HepG2 (cell line): Measurements from ENCODE around the gene PTPRN. TPM values are rescaled to one million over a fixed set of nuclear protein-coding genes. Genes with fewer than 3 reads are reported as not detected.

Experiments
- EP300 ChIP-seq, 3 experiments: sonication (generic) in 1 of 3; formaldehyde crosslinking in 1 of 3; IDR thresholded peaks; 2 replicates each; pipeline versions ENCODE4 v1.5.1 to v1.6.1; 2011 to 2020; ENCODE audit warnings: low read depth in 2 of 3, low read length in 2 of 3, borderline replicate concordance in 1 of 3, improper control_type of control experiment in 1 of 3, mild to moderate bottlenecking in 1 of 3, missing genetic modification reagents in 1 of 3, moderate library complexity in 1 of 3
- HCFC1 ChIP-seq: fragments of 150-350 bp; IDR thresholded peaks from 2 replicates; pipeline ENCODE4 v1.6.1; 2014; ENCODE audit warnings: low read depth, low read length
- HIC2 ChIP-seq: sonication (generic); formaldehyde crosslinking; IDR thresholded peaks from 2 replicates; pipeline ENCODE4 v1.9.0; 2022; ENCODE audit warnings: low read depth, missing genetic modification reagents
- HNRNPLL ChIP-seq: fragments of 200-400 bp; formaldehyde crosslinking; IDR thresholded peaks from 2 replicates; pipeline ENCODE4 v1.6.1; 2017; ENCODE audit warnings: mild to moderate bottlenecking, low read depth, low read length; ENCODE audit not compliant: poor library complexity, severe bottlenecking
- MEIS1 ChIP-seq: sonication (generic); formaldehyde crosslinking; IDR thresholded peaks from 2 replicates; pipeline ENCODE4 v1.9.0; 2021; ENCODE audit warnings: mild to moderate bottlenecking, missing genetic modification reagents, moderate library complexity, borderline replicate concordance
- MZF1 ChIP-seq: sonication (generic); formaldehyde crosslinking; IDR thresholded peaks from 2 replicates; pipeline ENCODE4 v1.8.1; 2023; ENCODE audit warnings: mild to moderate bottlenecking, missing genetic modification reagents, borderline replicate concordance
- NONO ChIP-seq, 2 experiments: fragments of 450-650 bp in 1 of 2; sonication (generic) in 1 of 2; formaldehyde crosslinking in 1 of 2; IDR thresholded peaks in 1 of 2; conservative IDR thresholded peaks in 1 of 2; 2 replicates each; pipeline versions ENCODE4 v1.6.1 to v1.8.0; 2017 to 2022; ENCODE audit warnings: mild to moderate bottlenecking in 1 of 2, missing genetic modification reagents in 1 of 2, moderate library complexity in 1 of 2
- PLRG1 ChIP-seq: fragments of 450-650 bp; conservative IDR thresholded peaks from 2 replicates; pipeline ENCODE4 v1.6.1; 2016
- RBM39 ChIP-seq: fragments of 200-400 bp; formaldehyde crosslinking; IDR thresholded peaks from one replicate; pipeline ENCODE4 v1.6.1; 2018; ENCODE audit warnings: antibody characterized with exemption, mild to moderate bottlenecking, low read depth, low read length; ENCODE audit not compliant: poor library complexity, severe bottlenecking
- RFX5 ChIP-seq: IDR thresholded peaks from 2 replicates; pipeline ENCODE4 v1.6.1; 2011; ENCODE audit warnings: low read depth, low read length, improper control_type of control experiment
- SALL2 ChIP-seq: sonication (generic); formaldehyde crosslinking; IDR thresholded peaks from 2 replicates; pipeline ENCODE4 v1.8.1; 2023; ENCODE audit warnings: mild to moderate bottlenecking, missing genetic modification reagents, inconsistent platforms
- THAP11 ChIP-seq: IDR thresholded peaks from 2 replicates; pipeline ENCODE4 v1.6.1; 2016; ENCODE audit warnings: missing biosample characterization, missing genetic modification reagents
- XRCC5 ChIP-seq: fragments of 200-400 bp; formaldehyde crosslinking; optimal IDR thresholded peaks from 2 replicates; pipeline ENCODE3; 2017; ENCODE audit warnings: mild to moderate bottlenecking, low read length
- ZNF101 ChIP-seq: sonication (generic); formaldehyde crosslinking; IDR thresholded peaks from 2 replicates; pipeline ENCODE4 v1.4.0; 2020; ENCODE audit warnings: mild to moderate bottlenecking, low read depth, missing genetic modification reagents, borderline replicate concordance
- ZNF3 ChIP-seq: IDR thresholded peaks from 2 replicates; pipeline ENCODE4 v1.7.0; 2017; ENCODE audit warnings: inconsistent platforms
- ZNF441 ChIP-seq: sonication (generic); formaldehyde crosslinking; IDR thresholded peaks from 2 replicates; pipeline ENCODE4 v1.7.0; 2021; ENCODE audit warnings: missing genetic modification reagents, borderline replicate concordance
- ZNF652 ChIP-seq: IDR thresholded peaks from 2 replicates; pipeline ENCODE4 v1.6.1; 2016; ENCODE audit warnings: low read depth, borderline replicate concordance
- ZNF777 ChIP-seq: sonication (generic); formaldehyde crosslinking; IDR thresholded peaks from 2 replicates; pipeline ENCODE4 v1.4.0; 2020; ENCODE audit warnings: missing genetic modification reagents
- polyA plus RNA-seq, 8 experiments: library from polyadenylated mRNA; depleted of rRNA in 3 of 8; stranded (reverse) in 7 of 8; unstranded in 1 of 8; fragments of >200 nt; fragmentation: Illumina TruSeq in 4 of 8; extraction: Trizol in 4 of 8; gene quantifications; 2 replicates each; pipeline versions ENCODE4 v1.2.1 to v1.2.3, GENCODE V29; 2011 to 2016; ENCODE audit warnings: low read depth in 4 of 8, missing spikeins in 1 of 8, mixed read lengths in 1 of 8; ENCODE audit not compliant: insufficient read depth in 1 of 8
- total RNA-seq, 5 experiments: library from RNA; depleted of rRNA; stranded (reverse); fragments of >200 nt; fragmentation: Illumina TruSeq; extraction: Trizol; gene quantifications; 2 replicates each; pipeline ENCODE4 v1.2.3, GENCODE V29; 2016; ENCODE audit warnings: low read depth in 1 of 5
- TF ChIP-seq, protein P1 (sequence below): sonication (generic); formaldehyde crosslinking; IDR thresholded peaks from 2 replicates; pipeline ENCODE4 v1.5.0; 2020; ENCODE audit warnings: missing genetic modification reagents
- TF ChIP-seq, protein P2 (sequence below): fragments of 450-650 bp; IDR thresholded peaks from 2 replicates; pipeline ENCODE4 v1.6.1; 2016
- TF ChIP-seq, protein P3 (sequence below), 2 experiments: sonication (generic) in 1 of 2; formaldehyde crosslinking in 1 of 2; IDR thresholded peaks; 2 replicates each; pipeline versions ENCODE4 v1.5.1 to v1.6.1; 2011 to 2020; ENCODE audit warnings: borderline replicate concordance in 1 of 2, low read depth in 1 of 2, low read length in 1 of 2, mild to moderate bottlenecking in 1 of 2, missing genetic modification reagents in 1 of 2, moderate library complexity in 1 of 2

Gene PTPRN
- total and polyA plus RNA-seq, 2 of the 13 experiments (the other 11 are each of a cell fraction or from before 2014, with no cell fraction given), result 0.26 TPM; not detected in 1

GRCh38 chr2:219294356-219295351, 14.5 kb downstream of the PTPRN start (continued):
- TF ChIP-seq ZNF652 (CRISPR knock-in tag), result no peak; the same call in 1 of the 2 replicates
- TF ChIP-seq ZNF777, result peak; percentile 49; the same call in 1 of the 2 replicates
- peak; percentile 85 for TF ChIP-seq THAP11 (CRISPR knock-in tag)
- peak; percentile 69; the same call in 1 of the 2 replicates for TF ChIP-seq MEIS1 (CRISPR knock-in tag)
- peak; percentile 99 for TF ChIP-seq XRCC5
- TF ChIP-seq EP300 (IDR thresholded peaks at IDR 0.05; ENCODE audit: low read depth in 2 of 2, low read length in 2 of 2), result peak; percentile 48 to 53; a peak in 1 of 4 replicates
- TF ChIP-seq EP300 (CRISPR knock-in tag; IDR thresholded peaks at IDR 0.05; ENCODE audit: borderline replicate concordance), result no peak
- TF ChIP-seq, protein P1, sequence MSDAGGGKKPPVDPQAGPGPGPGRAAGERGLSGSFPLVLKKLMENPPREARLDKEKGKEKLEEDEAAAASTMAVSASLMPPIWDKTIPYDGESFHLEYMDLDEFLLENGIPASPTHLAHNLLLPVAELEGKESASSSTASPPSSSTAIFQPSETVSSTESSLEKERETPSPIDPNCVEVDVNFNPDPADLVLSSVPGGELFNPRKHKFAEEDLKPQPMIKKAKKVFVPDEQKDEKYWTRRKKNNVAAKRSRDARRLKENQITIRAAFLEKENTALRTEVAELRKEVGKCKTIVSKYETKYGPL, result no peak
- TF ChIP-seq ZNF441, result peak; percentile 99
- TF ChIP-seq, protein P2, sequence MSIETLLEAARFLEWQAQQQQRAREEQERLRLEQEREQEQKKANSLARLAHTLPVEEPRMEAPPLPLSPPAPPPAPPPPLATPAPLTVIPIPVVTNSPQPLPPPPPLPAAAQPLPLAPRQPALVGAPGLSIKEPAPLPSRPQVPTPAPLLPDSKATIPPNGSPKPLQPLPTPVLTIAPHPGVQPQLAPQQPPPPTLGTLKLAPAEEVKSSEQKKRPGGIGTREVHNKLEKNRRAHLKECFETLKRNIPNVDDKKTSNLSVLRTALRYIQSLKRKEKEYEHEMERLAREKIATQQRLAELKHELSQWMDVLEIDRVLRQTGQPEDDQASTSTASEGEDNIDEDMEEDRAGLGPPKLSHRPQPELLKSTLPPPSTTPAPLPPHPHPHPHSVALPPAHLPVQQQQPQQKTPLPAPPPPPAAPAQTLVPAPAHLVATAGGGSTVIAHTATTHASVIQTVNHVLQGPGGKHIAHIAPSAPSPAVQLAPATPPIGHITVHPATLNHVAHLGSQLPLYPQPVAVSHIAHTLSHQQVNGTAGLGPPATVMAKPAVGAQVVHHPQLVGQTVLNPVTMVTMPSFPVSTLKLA, result no peak
- no peak; the same call in 1 of the 2 replicates for TF ChIP-seq MZF1 (CRISPR knock-in tag)
- no peak for TF ChIP-seq PLRG1
- no peak for TF ChIP-seq ZNF3
- TF ChIP-seq SALL2, result peak; percentile 81
- no peak for TF ChIP-seq HCFC1
- peak; percentile 83 for TF ChIP-seq HNRNPLL
- no peak for TF ChIP-seq ZNF101 (CRISPR knock-in tag)
- no peak for TF ChIP-seq RFX5
- TF ChIP-seq, protein P3, sequence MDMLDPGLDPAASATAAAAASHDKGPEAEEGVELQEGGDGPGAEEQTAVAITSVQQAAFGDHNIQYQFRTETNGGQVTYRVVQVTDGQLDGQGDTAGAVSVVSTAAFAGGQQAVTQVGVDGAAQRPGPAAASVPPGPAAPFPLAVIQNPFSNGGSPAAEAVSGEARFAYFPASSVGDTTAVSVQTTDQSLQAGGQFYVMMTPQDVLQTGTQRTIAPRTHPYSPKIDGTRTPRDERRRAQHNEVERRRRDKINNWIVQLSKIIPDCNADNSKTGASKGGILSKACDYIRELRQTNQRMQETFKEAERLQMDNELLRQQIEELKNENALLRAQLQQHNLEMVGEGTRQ (IDR thresholded peaks at IDR 0.05; ENCODE audit: low read depth, low read length), result no peak
- TF ChIP-seq, protein P3 (CRISPR knock-in tag; IDR thresholded peaks at IDR 0.05; ENCODE audit: borderline replicate concordance), result no peak
- peak; percentile 91 for TF ChIP-seq RBM39
- TF ChIP-seq NONO (IDR thresholded peaks at IDR 0.05), result no peak
- TF ChIP-seq NONO (CRISPR knock-in tag; conservative IDR thresholded peaks at IDR 0.05), result peak; percentile 90; the same call in 1 of the 2 replicates
- no peak for TF ChIP-seq HIC2
